ENCODE data around the gene TBC1D16.

TBC1D16 gene

DNA sequence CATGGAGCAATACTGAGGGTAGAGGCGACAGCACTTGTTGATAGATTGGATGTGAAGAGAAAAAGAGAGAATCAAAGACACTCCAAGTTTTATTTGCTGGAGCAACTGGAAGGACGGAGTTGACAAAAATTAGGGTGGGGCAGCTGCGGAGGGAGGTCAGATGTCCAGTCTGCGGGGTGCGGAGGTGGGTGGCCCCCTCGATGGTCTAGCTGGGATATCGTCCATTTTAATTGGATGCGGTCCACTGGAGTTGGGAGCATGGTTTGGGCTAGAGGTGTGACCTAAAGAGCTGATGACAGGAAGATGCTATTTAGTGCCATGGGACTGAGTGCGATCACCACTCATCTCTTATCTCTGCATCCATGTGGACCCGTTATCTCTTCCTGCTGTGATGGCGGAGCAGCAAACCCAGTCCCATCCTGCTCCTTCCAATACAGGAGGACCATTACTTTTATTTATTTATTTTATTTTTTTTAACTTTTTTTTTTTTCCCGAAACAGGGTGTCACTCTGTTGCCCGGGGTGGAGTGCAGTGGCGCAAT lies 148.2 kb downstream of the TBC1D16 start:
- DNase-seq (ENCODE audit: low read depth), result no peak

DNA sequence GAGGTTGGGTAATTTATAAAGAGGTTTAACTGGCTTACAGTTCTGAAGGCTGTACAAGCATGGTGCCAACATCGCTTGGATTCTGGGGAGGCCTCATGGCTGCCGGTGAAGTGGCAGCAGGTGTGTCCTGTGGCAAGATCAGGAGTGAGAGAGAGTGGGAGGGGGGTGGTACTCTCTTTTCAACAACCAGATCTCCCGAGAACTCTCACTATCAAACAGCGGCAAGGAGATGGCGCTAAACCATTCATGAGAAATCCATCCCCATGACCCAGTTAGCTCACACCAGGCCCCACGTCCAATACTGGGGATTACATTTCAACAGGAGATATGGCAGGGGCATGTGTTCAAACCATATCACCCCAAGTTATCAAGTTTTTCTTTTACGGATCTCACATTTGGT lies 152.5 kb downstream of the TBC1D16 start:
- no peak for DNase-seq (ENCODE audit: low read depth)
